Astrocyte of the hippocampus (primary cell): ENCODE measurements around the gene LRRN4CL.

Source experiments
- DNase-seq: peaks from one replicate; pipeline ENCODE4 v3.0.0; 2011; ENCODE audit warnings: low read depth, low spot score

Gene LRRN4CL

DNA sequence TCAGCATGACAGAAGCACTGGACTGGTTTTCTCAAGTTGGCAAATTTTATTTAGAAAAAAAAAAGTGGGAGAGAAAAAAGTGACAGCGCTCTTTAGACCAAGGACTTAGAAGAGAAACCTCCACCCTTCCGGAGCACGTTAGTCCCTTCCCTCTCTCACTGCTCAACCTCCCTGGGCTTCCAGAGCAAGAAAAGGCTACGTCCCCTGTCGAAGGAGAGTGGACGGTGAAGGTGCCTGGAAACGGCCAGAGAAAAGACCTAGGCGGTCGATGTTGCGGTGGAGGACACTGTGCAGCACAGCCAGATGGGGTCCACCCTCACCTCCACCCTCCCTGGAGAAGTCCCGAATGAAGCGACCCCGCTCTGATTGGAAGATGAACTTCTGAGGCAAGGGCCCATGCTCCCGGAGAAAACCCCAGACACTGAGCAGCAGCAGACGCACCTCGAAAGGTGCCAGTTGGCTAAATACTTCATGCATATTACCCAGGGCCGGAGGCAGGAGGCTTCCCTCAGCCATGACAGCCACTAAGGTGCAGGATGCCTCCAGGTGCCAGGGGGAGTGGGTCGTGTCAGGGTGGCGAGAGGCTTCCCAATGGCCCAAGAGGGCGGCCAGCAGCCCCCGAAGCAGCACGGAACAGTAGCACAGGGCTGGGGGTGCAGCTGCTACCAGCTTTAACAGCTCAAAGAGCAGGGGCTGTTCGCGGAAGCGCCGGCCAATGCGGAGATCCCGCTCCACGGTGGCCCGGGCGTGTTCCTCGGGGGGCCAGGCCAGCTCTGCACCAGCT lies 42.3 kb downstream of the LRRN4CL start:
- DNase-seq = no peak

GRCh38 chr11:62645946-62646824 lies 43.1 kb downstream of the LRRN4CL start, which contains the start of gene GANAB:
Gene GANAB (minus strand): TSS chr11:62646613. CDS start chr11:62646599, 14 bp downstream.
- DNase-seq = peak; percentile 99

DNA sequence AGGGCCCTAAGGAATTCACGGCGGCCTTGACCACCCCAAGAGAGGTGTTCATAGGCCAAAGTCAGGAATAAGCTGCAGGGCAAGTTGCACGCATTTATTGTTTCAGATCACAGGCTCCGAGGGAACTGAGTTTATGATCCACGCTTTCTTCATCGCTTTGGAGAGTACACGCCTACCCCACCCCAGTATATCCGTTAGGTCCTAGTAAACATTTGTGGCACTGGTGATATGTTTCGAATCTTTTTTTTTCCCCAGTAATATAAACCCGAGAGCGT lies 43.7 kb downstream of the LRRN4CL start:
- no peak for DNase-seq

- DNase-seq = no peak
Observed at GRCh38 chr11:62644220-62644619, 45.1 kb downstream of the LRRN4CL start.
